Thoracic aorta (tissue), 2 donors: ENCODE results near the gene OPTC. TPM values are rescaled to one million over a fixed set of nuclear protein-coding genes. Genes with fewer than 3 reads are reported as not detected.

Source experiments
- ATAC-seq: fragments of 150-250 bp; one replicate; pipeline ENCODE4 v1.8.0; 2017; ENCODE audit warnings: low read depth; ENCODE audit not compliant: insufficient number of reproducible peaks, low FRiP score
- DNase-seq: peaks from one replicate; pipeline ENCODE4 v3.0.0-alpha.2; 2020; ENCODE audit warnings: low spot score
- H3K27ac ChIP-seq, 2 donors: fragments of 200-600 bp; sonication (generic); 1 replicate in 1 of 2; 2 replicates in 1 of 2; pipeline ENCODE4 v1.5.1; 2016; ENCODE audit warnings: mild to moderate bottlenecking in 2 of 2, moderate library complexity in 2 of 2
- H3K27me3 ChIP-seq: fragments of 200-600 bp; sonication (generic); replicated peaks from 2 replicates; pipeline ENCODE4 v1.6.0; 2016; ENCODE audit warnings: mild to moderate bottlenecking; ENCODE audit not compliant: insufficient read depth
- H3K36me3 ChIP-seq: fragments of 200-600 bp; sonication (generic); one replicate; pipeline ENCODE4 v1.5.1; 2016
- H3K4me1 ChIP-seq, 2 donors: fragments of 200-600 bp; sonication (generic); 1 replicate in 1 of 2; 2 replicates in 1 of 2; pipeline versions ENCODE4 v1.5.1 to v1.6.0; 2016; ENCODE audit warnings: low read depth in 2 of 2, mild to moderate bottlenecking in 1 of 2; ENCODE audit not compliant: control insufficient read depth in 1 of 2
- H3K4me3 ChIP-seq: fragments of 200-600 bp; sonication (generic); 2 replicates; pipeline ENCODE4 v1.5.1; 2016; ENCODE audit warnings: mild to moderate bottlenecking
- H3K9me3 ChIP-seq: fragments of 200-600 bp; sonication (generic); 2 replicates; pipeline ENCODE4 v1.5.1; 2016
- CTCF ChIP-seq: fragments of 200-600 bp; sonication (generic); IDR thresholded peaks from one replicate; pipeline ENCODE4 v1.5.1; 2019; ENCODE audit warnings: antibody characterized with exemption
- total RNA-seq, 2 donors: library from RNA; depleted of rRNA; stranded (reverse); fragments of >200 nt; gene quantifications; one replicate each; pipeline versions ENCODE4 v1.1.0 to v1.2.3, GENCODE V29; 2016

OPTC gene
- total RNA-seq, 2 donors from 2014 or later, result not detected

DNA sequence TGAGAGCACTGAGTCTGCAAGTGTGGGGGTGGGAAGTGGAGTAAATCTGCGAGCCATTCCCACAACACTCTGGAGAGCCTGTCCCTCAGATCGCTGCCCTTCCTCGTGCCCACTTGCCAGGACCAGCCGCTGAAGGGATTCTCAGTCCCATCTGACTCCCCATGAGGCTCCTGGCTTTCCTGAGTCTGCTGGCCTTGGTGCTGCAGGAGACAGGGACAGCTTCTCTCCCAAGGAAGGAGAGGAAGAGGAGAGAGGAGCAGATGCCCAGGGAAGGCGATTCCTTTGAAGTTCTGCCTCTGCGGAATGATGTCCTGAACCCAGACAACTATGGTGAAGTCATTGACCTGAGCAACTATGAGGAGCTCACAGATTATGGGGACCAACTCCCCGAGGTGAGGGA lies 1.9 kb downstream of the OPTC start:
- TF ChIP-seq CTCF, result no peak
- no peaks in the 10 kb centered on the region for H3K27me3 ChIP-seq
- H3K36me3 ChIP-seq, result no peaks in the 10 kb centered on the region
- no peak overlapping the region for H3K27ac ChIP-seq
- DNase-seq (no peak), ATAC-seq (no peak)
- no peaks in the 10 kb centered on the region for H3K4me1 ChIP-seq
- no peak overlapping the region for H3K4me3 ChIP-seq
- no peaks in the 10 kb centered on the region for H3K9me3 ChIP-seq

DNA sequence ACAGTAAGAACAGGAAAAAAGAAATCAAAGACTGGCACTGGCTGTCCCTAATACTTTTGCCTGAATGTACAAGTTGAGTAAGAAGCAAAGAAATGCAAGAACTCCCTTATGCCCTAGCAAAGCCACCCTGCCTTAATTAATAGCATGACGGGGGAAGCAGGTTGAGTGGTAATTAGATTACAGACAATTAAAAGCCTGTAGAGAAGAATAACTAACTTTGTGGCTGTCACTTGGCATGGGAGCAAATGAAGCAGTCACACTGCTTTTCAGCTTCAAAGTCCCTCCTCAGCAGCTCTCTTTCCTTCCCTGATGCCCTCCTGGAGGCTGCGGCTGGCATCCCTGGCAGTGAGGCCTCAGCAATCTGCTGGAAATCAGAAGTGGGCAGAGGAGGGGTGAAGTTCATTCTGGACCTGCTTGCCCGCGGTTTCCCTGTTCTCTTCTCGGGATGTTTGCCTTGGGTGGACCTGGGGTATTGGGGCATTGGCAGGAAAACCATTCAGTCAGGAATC lies 3.4 kb downstream of the OPTC start:
- Histone ChIP-seq H3K4me1 (peaks cover 0 to 11% of the 10 kb centered on the region in 2 donors), H3K9me3 (no peaks in the 10 kb centered on the region), H3K4me3 (no peak overlapping the region), H3K36me3 (no peaks in the 10 kb centered on the region), H3K27me3 (no peaks in the 10 kb centered on the region), H3K27ac (no peak overlapping the region)
- DNase-seq (no peak), ATAC-seq (no peak)
- TF ChIP-seq CTCF, result no peak

DNA sequence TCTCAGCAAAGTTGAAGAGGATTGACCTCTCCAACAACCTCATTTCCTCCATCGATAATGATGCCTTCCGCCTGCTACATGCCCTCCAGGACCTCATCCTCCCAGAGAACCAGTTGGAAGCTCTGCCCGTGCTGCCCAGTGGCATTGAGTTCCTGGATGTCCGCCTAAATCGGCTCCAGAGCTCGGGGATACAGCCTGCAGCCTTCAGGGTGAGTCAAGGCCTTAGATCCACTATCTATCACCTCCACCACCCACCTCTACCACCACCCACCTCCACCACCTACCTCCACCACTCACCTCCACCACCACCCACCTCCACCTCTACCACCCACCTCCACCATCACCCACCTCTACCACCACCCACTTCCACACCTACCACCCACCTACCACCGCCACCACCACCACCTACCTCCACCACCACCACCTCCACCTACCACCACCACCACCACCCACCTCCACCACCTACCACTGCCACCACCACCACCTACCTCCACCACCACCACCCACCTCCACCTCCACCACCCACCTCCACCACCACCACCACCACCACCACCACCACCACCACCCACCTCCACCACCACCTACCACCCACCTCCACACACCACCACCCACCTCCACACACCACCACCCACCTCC lies 5.8 kb downstream of the OPTC start:
- no peak overlapping the region for H3K27ac ChIP-seq
- no peaks in the 10 kb centered on the region for H3K9me3 ChIP-seq
- ATAC-seq (no peak), DNase-seq (no peak)
- no peak for TF ChIP-seq CTCF
- no peak overlapping the region for H3K4me3 ChIP-seq
- peaks cover 0 to 16% of the 10 kb centered on the region in 2 donors for H3K4me1 ChIP-seq
- no peaks in the 10 kb centered on the region for H3K27me3 ChIP-seq
- H3K36me3 ChIP-seq, result no peaks in the 10 kb centered on the region

- TF ChIP-seq CTCF, result no peak
- no peaks in the 10 kb centered on the region for H3K36me3 ChIP-seq
- DNase-seq (no peak), ATAC-seq (no peak)
- H3K4me1 ChIP-seq, result peaks cover 0 to 19% of the 10 kb centered on the region in 2 donors
- H3K27me3 ChIP-seq, result no peaks in the 10 kb centered on the region
- no peaks in the 10 kb centered on the region for H3K9me3 ChIP-seq
- H3K27ac ChIP-seq, result no peak overlapping the region
- no peak overlapping the region for H3K4me3 ChIP-seq
Observed at GRCh38 chr1:203500279-203500678, 6.3 kb downstream of the OPTC start.

DNA sequence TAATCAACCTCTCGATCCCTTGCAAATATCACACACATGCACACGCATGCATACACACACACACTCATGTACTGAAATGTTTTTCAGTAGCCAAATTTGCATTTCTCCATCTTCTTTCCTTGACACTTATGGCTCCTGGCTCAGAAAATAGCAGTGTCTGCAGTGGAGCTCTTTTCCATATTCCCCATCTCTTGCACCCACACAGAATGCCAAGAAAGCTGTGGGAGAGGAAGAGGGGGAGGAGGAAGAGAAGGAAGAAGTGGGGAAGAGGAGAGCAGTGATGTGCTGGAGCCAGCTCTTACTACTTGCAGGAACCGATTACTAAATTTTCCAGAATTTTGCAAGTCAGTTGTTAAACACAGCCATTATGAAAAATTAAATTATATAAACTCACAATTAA lies 9.9 kb downstream of the OPTC start:
- no peak for TF ChIP-seq CTCF
- Histone ChIP-seq H3K9me3 (no peaks in the 10 kb centered on the region), H3K4me3 (no peak overlapping the region), H3K36me3 (no peaks in the 10 kb centered on the region), H3K27me3 (no peaks in the 10 kb centered on the region), H3K4me1 (peaks cover 2 to 35% of the 10 kb centered on the region in 2 donors), H3K27ac (no peak overlapping the region)
- DNase-seq (no peak), ATAC-seq (no peak)
